Epithelial cell of proximal tubule (primary cell): ENCODE measurements around the gene GALNTL6. TPM values are rescaled to one million over a fixed set of nuclear protein-coding genes. Genes with fewer than 3 reads are reported as not detected.
"Not testable (repeated sequence)": the region's sequence is repeated elsewhere in the genome, so short reads cannot be mapped to it uniquely, and the experiment has no call there.

Experiments
- DNase-seq: peaks from one replicate; pipeline ENCODE4 v3.0.0-alpha.2; 2011; ENCODE audit warnings: low read depth
- H3K4me3 ChIP-seq: 2 replicates; pipeline ENCODE4 v1.5.1; 2011; ENCODE audit warnings: low read depth, mild to moderate bottlenecking, low read length
- total RNA-seq: library from RNA; depleted of rRNA; stranded (reverse); fragments of >200 nt; gene quantifications from 2 replicates; pipeline ENCODE4 v1.2.3, GENCODE V29; 2015
- TF ChIP-seq, protein P1 (sequence below): conservative IDR thresholded peaks from 2 replicates; pipeline ENCODE4 v1.5.1; 2012; ENCODE audit warnings: low read depth, mild to moderate bottlenecking, low read length

GALNTL6 gene
- total RNA-seq, 1 donor from 2014 or later: not detected

DNA sequence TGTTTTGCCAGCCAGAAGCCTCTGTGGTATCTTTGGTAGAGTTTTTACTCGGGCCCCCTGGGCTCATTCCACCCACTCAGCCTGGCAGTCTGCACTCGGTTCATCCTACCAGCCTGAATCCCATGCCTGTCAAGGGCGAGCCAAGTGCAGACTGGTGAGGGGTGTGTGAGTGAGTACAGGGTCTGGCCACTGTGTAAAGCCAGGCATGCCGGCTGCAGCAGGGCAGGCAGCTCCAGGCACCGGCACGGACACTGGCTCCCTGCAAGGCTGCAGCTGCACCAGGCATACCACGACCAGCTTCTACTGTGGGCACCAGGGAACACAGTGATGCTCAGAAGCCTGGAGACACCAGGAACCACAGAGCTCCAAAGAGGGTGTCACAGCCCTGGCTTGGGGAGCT lies 1161.4 kb downstream of the GALNTL6 start:
- no peak overlapping the region for H3K4me3 ChIP-seq
- TF ChIP-seq, protein P1, sequence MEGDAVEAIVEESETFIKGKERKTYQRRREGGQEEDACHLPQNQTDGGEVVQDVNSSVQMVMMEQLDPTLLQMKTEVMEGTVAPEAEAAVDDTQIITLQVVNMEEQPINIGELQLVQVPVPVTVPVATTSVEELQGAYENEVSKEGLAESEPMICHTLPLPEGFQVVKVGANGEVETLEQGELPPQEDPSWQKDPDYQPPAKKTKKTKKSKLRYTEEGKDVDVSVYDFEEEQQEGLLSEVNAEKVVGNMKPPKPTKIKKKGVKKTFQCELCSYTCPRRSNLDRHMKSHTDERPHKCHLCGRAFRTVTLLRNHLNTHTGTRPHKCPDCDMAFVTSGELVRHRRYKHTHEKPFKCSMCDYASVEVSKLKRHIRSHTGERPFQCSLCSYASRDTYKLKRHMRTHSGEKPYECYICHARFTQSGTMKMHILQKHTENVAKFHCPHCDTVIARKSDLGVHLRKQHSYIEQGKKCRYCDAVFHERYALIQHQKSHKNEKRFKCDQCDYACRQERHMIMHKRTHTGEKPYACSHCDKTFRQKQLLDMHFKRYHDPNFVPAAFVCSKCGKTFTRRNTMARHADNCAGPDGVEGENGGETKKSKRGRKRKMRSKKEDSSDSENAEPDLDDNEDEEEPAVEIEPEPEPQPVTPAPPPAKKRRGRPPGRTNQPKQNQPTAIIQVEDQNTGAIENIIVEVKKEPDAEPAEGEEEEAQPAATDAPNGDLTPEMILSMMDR: no peak
- no peak for DNase-seq

DNA sequence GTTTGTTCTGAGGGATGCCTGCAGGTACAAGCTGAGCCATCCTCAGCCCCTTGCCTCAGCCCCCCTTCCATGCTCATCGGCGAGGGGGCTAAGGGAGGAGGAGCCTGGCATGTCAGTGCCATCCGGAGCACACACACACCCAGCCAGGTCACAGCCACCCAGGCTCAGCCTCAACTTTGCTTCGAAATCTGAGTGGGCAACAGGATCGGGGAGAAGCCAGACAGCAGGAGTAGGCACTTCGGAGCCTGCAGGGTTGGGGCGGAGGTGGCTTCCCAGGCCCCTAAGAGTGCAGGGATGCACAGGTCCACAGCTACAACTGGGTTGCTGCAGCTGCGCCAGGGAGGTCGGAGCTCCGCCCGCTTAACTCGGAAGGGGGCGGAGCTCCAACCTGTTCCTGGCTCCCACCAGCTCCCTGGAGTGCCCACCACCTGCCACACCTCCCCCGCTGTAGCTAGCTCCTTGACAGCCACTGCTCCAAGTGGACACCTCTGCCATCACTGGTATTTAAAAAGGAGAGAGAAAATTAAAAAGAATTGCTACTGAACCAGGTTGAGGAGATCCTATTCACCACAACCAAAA lies 1162.5 kb downstream of the GALNTL6 start:
- TF ChIP-seq, protein P1: no peak
- DNase-seq: no peak
- H3K4me3 ChIP-seq: no peak overlapping the region

DNA sequence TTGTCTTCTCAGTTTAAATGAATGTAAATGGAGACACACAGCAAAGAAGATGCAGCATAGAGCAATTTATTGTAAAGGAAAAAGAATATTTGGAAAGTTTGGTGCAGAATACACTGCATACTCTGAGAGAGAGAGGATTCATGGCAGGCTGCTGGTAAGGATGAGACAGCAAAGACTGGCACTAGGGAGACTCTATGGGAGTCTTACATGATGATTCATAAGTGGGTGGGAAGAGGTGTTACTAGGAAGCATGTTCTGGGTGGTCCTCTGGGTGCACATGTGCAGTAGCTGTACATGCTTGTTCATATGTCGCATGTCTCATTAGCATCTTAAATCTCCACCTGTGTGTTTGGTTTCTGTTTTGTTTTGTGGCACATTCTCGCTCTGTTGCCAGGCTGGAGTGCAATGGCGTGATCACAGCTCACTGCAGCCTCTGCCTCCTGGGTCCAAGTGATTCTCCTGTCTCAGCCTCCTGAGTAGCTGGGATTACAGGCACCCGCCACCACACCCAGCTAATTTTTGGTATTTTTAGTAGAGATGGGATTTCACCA lies 1164.4 kb downstream of the GALNTL6 start:
- not testable (repeated sequence) for H3K4me3 ChIP-seq, DNase-seq

DNA sequence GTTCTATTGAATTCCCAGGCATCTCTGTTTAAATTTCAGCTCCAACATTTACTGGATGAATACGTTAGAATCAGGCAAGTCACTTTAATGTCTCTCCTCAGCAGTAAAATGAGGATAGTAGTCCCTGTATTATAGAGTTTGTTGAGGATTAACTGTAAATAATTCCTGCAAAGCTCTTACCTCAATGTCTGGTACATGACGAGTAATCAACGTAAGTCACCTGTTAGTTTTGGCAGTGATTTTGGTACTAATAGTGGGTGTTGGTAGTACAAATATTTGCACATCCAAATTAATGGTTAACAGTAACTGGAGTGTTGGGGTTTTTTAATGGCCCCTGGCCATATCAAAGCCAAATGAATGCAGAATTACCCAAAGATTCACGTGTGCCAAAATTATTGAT lies 1165.6 kb downstream of the GALNTL6 start:
- H3K4me3 ChIP-seq: no peak overlapping the region
- TF ChIP-seq, protein P1: no peak
- no peak for DNase-seq

DNA sequence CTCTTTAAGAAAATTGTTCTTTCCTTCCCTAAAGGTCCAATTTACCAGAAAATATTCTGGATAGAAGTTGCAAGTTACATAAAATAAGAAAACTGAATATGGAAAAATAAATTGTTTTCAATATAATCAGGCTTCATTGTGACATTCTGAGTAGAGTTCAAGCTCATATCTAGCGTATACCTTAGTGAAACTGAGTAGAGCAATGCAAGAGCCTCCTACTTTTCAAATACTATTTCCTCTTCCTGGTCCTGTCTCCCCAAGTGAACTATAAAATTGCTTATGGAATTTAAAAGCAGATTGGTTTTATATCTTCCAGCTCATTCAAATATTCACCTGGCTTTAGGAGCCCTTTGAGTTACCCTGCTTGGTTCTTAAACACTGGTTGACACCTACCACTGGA lies 1166.1 kb downstream of the GALNTL6 start:
- DNase-seq: no peak
- TF ChIP-seq, protein P1: no peak
- no peak overlapping the region for H3K4me3 ChIP-seq

DNA sequence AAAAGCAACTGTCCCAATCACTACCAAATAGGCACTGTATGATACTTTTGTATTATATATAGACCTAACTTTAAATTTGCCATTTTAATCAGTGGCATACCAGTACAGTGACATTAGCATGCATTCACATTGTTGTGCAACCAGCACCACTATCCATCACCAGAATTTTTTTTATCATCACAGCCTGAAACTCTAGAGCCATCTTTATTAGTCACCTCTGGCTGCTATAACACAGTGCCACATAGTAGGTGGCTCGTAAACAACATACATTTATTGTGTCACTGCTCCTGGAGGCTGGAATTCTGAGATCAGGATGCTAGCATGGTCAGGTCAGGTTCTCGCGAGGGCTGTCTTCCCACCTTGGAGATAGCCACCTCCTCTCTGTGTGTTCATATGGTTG lies 1167.0 kb downstream of the GALNTL6 start:
- no peak overlapping the region for H3K4me3 ChIP-seq
- no peak for DNase-seq
- TF ChIP-seq, protein P1: no peak

DNA sequence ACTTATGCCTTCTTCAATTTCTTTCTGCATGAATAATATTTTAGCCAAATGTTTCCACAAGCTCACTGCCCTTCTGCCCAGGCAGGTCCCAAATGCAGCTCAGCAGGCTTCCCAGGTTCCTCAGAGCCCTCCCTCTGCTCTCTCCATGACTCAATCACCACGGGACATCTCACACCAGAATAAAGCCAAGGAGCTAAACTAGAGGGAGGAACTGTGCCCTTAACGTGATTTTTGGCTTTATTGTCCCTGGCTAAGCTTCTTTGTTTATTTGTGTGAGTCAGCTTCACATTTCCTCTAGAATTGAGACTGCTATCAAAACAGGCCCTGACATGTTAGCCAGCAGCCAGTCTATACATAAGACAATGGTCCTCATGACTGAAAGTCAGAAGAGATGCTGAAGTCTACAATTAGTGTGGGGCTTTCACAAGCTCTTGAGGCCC lies 1169.0 kb downstream of the GALNTL6 start:
- TF ChIP-seq, protein P1: no peak
- no peak for DNase-seq
- no peak overlapping the region for H3K4me3 ChIP-seq
